ENCODE data around the gene MCRIP1. TPM values are rescaled to one million over a fixed set of nuclear protein-coding genes. Genes with fewer than 3 reads are reported as not detected.

MCRIP1 gene
- total RNA-seq, 1 experiment from 2014 or later: 126 TPM

- TF ChIP-seq ATF2 (CRISPR knock-in tag; IDR thresholded peaks at IDR 0.05; ENCODE audit: borderline replicate concordance, low read depth) (no peak), SOX15 (CRISPR knock-in tag; IDR thresholded peaks at IDR 0.05) (no peak), TCF7 (CRISPR knock-in tag; IDR thresholded peaks at IDR 0.05; ENCODE audit: low read depth) (no peak)
Observed at GRCh38 chr17:81863123-81863675, 30.1 kb upstream of the MCRIP1 start (continued).

- H3K4me1 Mint-ChIP-seq: peaks cover 25% of the 10 kb centered on the region
- POLR2A ChIA-PET: interaction anchor here (1.6 kb wide), 1 partner anchor 9 kb away, joined by 12 read pairs; no protein-coding TSS in a partner anchor
- no peaks in the 10 kb centered on the region for H3K9me3 Mint-ChIP-seq
- H3K36me3 Mint-ChIP-seq: peaks cover 33% of the 10 kb centered on the region
- ATAC-seq (peak; percentile 92), DNase-seq (ENCODE audit: low spot score) (peak; percentile 99)
- CTCF ChIA-PET: interaction anchor here (0.7 to 1.0 kb wide), 5 partner anchors 8 to 177 kb away, joined by 3 to 12 read pairs (median 4); partner anchors contain the start of genes ARL16, HGS and RAC3
- no peaks in the 10 kb centered on the region; the same call in 1 of the 2 replicates for H3K27me3 Mint-ChIP-seq (ENCODE audit: low read depth)
- H3K4me3 Mint-ChIP-seq: peak overlapping the region; percentile 95
- H3K27ac Mint-ChIP-seq: peak overlapping the region; percentile 98
- TF ChIP-seq ZNF532 (CRISPR knock-in tag; IDR thresholded peaks at IDR 0.05; ENCODE audit: borderline replicate concordance) (0 out of 2 replicates have a peak, but pooled peaks have one; percentile 55), ZNF671 (CRISPR knock-in tag; IDR thresholded peaks at IDR 0.05) (peak; percentile 92), STAT6 (CRISPR knock-in tag; conservative IDR thresholded peaks at IDR 0.05; ENCODE audit: low read depth) (no peak), TP53 (CRISPR knock-in tag; IDR thresholded peaks at IDR 0.05) (no peak), FOXJ3 (CRISPR knock-in tag; IDR thresholded peaks at IDR 0.05; ENCODE audit: borderline replicate concordance) (no peak), NFATC4 (CRISPR knock-in tag; IDR thresholded peaks at IDR 0.05) (peak; percentile 69), ATF3 (CRISPR knock-in tag; conservative IDR thresholded peaks at IDR 0.05) (peak; percentile 54; the same call in 1 of the 2 replicates), ZNF232 (CRISPR knock-in tag; IDR thresholded peaks at IDR 0.05) (no peak), ERG (CRISPR knock-in tag; IDR thresholded peaks at IDR 0.05) (peak; percentile 97), CDX4 (CRISPR knock-in tag; IDR thresholded peaks at IDR 0.05; ENCODE audit: borderline replicate concordance) (no peak), MAX (CRISPR knock-in tag; IDR thresholded peaks at IDR 0.05) (peak; percentile 93), NR3C1 (CRISPR knock-in tag; conservative IDR thresholded peaks at IDR 0.05; ENCODE audit: low read depth) (no peak), HMGA2 (CRISPR knock-in tag; IDR thresholded peaks at IDR 0.05) (peak; percentile 85), CBFB (CRISPR knock-in tag; IDR thresholded peaks at IDR 0.05; ENCODE audit: low read depth) (0 out of 2 replicates have a peak, but pooled peaks have one; percentile 15), GTF2I (CRISPR knock-in tag; conservative IDR thresholded peaks at IDR 0.05) (no peak), SMAD3 (CRISPR knock-in tag; IDR thresholded peaks at IDR 0.05; ENCODE audit: borderline replicate concordance) (0 out of 2 replicates have a peak, but pooled peaks have one; percentile 17), MLX (CRISPR knock-in tag; IDR thresholded peaks at IDR 0.05) (no peak)
Observed at GRCh38 chr17:81860756-81861568, 27.9 kb upstream of the MCRIP1 start.
